ENCODE results near the gene KDM2A. TPM values are rescaled to one million over a fixed set of nuclear protein-coding genes. Genes with fewer than 3 reads are reported as not detected.
"Not testable (repeated sequence)": the region's sequence is repeated elsewhere in the genome, so short reads cannot be mapped to it uniquely, and the experiment has no call there.

KDM2A gene
- total and polyA plus RNA-seq, 5 donors = 27.1 to 49.8 (median 46.0) TPM

DNA sequence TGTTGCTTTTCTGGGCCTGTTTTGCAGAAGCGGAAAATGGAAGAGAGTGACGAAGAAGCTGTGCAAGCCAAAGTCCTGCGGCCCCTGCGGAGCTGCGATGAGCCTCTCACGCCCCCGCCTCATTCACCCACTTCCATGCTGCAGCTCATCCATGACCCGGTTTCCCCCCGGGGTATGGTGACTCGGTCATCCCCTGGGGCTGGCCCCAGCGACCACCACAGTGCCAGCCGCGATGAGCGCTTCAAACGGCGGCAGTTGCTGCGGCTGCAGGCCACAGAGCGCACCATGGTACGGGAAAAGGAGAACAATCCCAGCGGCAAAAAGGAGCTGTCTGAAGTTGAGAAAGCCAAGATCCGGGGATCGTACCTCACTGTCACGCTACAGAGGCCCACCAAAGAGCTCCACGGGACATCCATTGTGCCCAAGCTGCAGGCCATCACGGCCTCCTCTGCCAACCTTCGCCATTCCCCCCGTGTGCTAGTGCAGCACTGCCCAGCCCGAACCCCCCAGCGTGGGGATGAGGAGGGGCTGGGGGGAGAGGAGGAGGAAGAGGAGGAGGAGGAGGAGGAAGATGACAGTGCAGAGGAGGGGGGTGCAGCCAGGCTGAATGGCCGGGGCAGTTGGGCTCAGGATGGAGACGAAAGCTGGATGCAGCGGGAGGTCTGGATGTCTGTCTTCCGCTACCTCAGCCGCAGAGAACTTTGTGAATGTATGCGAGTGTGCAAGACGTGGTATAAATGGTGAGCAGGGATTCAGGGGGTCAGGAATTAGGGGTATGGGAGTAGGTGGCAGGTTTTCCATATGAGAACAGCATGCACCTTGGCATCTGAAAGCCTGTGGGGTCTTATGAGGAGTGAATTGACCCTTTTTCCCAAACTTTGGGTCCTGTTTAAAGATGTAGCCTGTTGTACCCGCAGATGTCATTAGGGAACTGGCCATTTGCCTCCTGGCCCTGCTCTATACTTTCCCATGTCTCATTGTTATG, 131.3 kb downstream of the KDM2A start:
- Histone ChIP-seq H3K27me3 (ENCODE audit: control insufficient read depth, insufficient read depth) (no peaks in the 10 kb centered on the region), H3K4me3 (ENCODE audit: low read length) (no peak overlapping the region), H3K4me1 (ENCODE audit: control insufficient read depth, insufficient read depth, low read length) (peaks cover 3% of the 10 kb centered on the region), H3K27ac (ENCODE audit: low read length) (no peak overlapping the region), H3K9me3 (ENCODE audit: control insufficient read depth, low read length) (no peaks in the 10 kb centered on the region)
- intact Hi-C loops (cut with DNase I) = no loop called here
- WGBS = 90% methylated on average over 37 of the region's 37 CpGs
- DNase-seq (no peak), ATAC-seq (peak in 1 of 2 donors; percentile 10)

DNA sequence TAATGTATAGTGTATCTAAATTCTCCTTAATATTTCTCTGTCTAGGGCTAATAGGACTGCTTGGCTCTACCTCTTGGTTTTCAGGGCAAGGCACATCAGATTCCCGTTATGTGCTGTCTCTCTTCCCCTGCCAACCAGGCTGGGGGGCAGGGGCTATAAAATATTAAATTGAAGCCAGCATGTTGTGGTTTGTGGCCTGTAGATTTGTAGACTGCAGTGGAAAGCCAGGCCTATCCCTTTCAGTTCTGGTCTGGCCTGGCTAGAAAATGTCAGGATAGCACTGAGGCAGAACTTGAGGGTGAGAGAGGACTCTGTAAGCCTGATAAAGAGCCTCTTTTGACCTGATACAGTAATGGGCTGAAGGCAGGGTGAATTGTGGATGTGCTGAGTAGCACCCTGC, 132.8 kb downstream of the KDM2A start:
- intact Hi-C loops (cut with DNase I) = no loop called here
- WGBS = 83% methylated on average over 1 of the region's 1 CpG
- no peak for ATAC-seq
- no peak overlapping the region for H3K4me3 ChIP-seq (ENCODE audit: low read length)
- H3K4me1 ChIP-seq (ENCODE audit: control insufficient read depth, insufficient read depth, low read length) = peaks cover 3% of the 10 kb centered on the region
- no peaks in the 10 kb centered on the region for H3K27me3 ChIP-seq (ENCODE audit: control insufficient read depth, insufficient read depth)
- no peaks in the 10 kb centered on the region for H3K9me3 ChIP-seq (ENCODE audit: control insufficient read depth, low read length)
- no peak overlapping the region for H3K27ac ChIP-seq (ENCODE audit: low read length)
- no peak for DNase-seq

DNA sequence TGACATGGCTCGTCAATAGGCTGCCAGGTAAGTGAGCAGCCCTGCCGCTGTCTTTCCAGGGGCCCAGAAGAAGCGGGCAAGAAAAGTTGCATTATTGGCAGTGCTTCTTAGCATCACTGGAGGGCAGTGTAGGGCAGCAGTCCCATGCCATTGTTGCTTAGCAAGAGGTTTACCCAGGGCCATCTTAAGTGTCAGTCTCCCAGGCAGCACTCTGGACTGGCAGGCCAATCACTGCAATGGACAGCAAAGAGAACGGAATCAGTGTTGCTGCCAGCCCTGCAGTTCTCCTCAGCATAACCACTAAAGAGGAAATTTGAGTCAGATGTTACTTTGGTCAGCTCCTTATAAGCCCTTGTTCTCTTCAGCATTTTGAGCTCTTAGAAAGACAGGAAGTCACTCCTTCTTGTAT, 133.8 kb downstream of the KDM2A start:
- no peaks in the 10 kb centered on the region for H3K27me3 ChIP-seq (ENCODE audit: control insufficient read depth, insufficient read depth)
- H3K4me1 ChIP-seq (ENCODE audit: control insufficient read depth, insufficient read depth, low read length) = peaks cover 3% of the 10 kb centered on the region
- no peaks in the 10 kb centered on the region for H3K9me3 ChIP-seq (ENCODE audit: control insufficient read depth, low read length)
- intact Hi-C loops (cut with DNase I) = no loop called here
- no peak overlapping the region for H3K4me3 ChIP-seq (ENCODE audit: low read length)
- ATAC-seq (peak; percentile 44 to 58), DNase-seq (peak; percentile 28 to 69 (median 59))
- no peak overlapping the region for H3K27ac ChIP-seq (ENCODE audit: low read length)
- WGBS = 78% methylated on average over 4 of the region's 4 CpGs

DNA sequence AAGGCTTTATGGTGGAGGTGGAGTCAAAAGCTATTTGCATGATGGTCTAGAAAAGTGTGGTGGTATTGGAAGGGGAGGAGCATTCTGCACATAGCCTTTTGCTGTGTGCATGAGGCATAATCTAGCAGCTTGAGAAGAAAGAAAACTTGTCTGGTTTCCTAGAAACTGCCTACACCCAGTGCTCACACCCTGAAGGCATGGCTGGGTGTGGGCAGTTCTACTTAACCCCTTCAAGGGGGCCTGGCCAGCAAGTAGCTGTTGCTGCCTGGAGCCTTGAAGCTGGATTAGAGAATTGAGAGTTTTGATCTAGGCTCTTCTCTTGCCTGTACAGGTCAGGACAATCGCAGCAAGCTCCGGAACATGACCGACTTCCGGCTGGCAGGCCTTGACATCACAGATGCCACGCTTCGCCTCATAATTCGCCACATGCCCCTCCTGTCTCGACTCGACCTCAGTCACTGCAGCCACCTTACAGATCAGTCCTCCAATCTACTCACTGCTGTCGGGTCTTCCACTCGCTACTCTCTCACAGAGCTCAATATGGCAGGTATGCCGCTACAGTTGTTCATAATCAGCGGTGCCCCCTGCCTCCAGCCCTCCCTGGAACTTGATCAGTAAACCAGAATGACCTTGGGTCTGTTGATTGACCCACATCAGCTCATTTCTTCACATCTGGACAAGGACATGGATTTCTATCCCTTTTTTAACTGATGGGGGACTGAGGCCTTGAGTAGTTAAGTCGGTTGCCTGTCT, 135.0 kb downstream of the KDM2A start:
- DNase-seq = no peak
- no peak for ATAC-seq
- no peaks in the 10 kb centered on the region for H3K27me3 ChIP-seq (ENCODE audit: control insufficient read depth, insufficient read depth)
- 92% methylated on average over 14 of the region's 14 CpGs for WGBS
- intact Hi-C loops (cut with DNase I) = no loop called here
- no peak overlapping the region for H3K4me3 ChIP-seq (ENCODE audit: low read length)
- no peaks in the 10 kb centered on the region for H3K9me3 ChIP-seq (ENCODE audit: control insufficient read depth, low read length)
- H3K4me1 ChIP-seq (ENCODE audit: control insufficient read depth, insufficient read depth, low read length) = no peaks in the 10 kb centered on the region
- H3K27ac ChIP-seq (ENCODE audit: low read length) = no peak overlapping the region

GRCh38 chr11:67254798-67255197, 135.7 kb downstream of the KDM2A start:
- intact Hi-C loops (cut with DNase I) = no loop called here
- Histone ChIP-seq H3K4me3 (ENCODE audit: low read length) (no peak overlapping the region), H3K9me3 (ENCODE audit: control insufficient read depth, low read length) (no peaks in the 10 kb centered on the region), H3K4me1 (ENCODE audit: control insufficient read depth, insufficient read depth, low read length) (no peaks in the 10 kb centered on the region), H3K27me3 (ENCODE audit: control insufficient read depth, insufficient read depth) (no peaks in the 10 kb centered on the region), H3K27ac (ENCODE audit: low read length) (no peak overlapping the region)
- WGBS = 75% methylated on average over 15 of the region's 15 CpGs
- ATAC-seq (peak in 1 of 2 donors; percentile 6), DNase-seq (no peak)

- H3K27me3 ChIP-seq (ENCODE audit: control insufficient read depth, insufficient read depth) = no peaks in the 10 kb centered on the region
- H3K9me3 ChIP-seq (ENCODE audit: control insufficient read depth, low read length) = no peaks in the 10 kb centered on the region
- ATAC-seq (no peak), DNase-seq (no peak)
- no peak overlapping the region for H3K27ac ChIP-seq (ENCODE audit: low read length)
- intact Hi-C loops (cut with DNase I) = no loop called here
- 88% methylated on average over 10 of the region's 10 CpGs for WGBS
- H3K4me3 ChIP-seq (ENCODE audit: low read length) = no peak overlapping the region
- H3K4me1 ChIP-seq (ENCODE audit: control insufficient read depth, insufficient read depth, low read length) = no peaks in the 10 kb centered on the region
Measured at GRCh38 chr11:67255353-67255752, 136.3 kb downstream of the KDM2A start.

- intact Hi-C loops (cut with DNase I) = no loop called here
- WGBS = 83% methylated on average over 8 of the region's 8 CpGs
- Histone ChIP-seq H3K27me3 (ENCODE audit: control insufficient read depth, insufficient read depth) (no peaks in the 10 kb centered on the region), H3K27ac (ENCODE audit: low read length) (no peak overlapping the region), H3K4me3 (ENCODE audit: low read length) (no peak overlapping the region), H3K4me1 (ENCODE audit: control insufficient read depth, insufficient read depth, low read length) (no peaks in the 10 kb centered on the region), H3K9me3 (ENCODE audit: control insufficient read depth, low read length) (no peaks in the 10 kb centered on the region)
- ATAC-seq (peak in 1 of 2 donors; percentile 4), DNase-seq (no peak)
Measured at GRCh38 chr11:67255864-67256263, 136.8 kb downstream of the KDM2A start.

DNA sequence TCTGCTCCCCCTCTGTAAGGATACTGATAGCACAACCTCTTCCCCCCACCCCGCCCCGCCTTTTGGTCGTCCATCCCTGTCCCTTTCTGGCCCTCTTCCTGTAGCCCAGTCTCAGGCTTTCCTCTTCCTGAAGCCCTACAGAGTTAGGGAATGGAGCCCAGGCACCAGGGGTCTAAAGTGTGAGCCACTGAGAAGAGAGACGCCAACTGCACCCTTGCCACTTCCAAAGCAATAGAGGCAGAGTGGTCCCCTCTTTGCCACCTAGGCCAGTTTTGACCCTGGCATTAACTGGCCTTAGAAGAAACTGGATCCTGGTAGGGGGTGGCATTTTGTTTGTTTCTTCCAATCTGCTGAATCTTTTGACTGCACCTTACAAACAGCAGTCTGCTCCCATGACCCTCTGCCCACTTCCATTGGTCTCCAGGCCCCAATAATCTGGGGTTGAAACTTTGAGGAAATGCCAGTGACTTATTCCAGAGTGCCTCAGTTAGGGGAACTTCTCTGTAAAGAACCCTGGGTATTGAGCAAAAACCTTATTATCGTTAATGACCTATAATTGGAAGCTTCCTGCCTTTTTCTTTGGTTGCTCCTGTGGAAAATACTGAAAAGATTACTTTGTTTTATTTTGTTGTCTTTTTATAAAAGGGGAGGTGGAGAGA, 137.5 kb downstream of the KDM2A start:
- Histone ChIP-seq H3K4me3 (ENCODE audit: low read length) (no peak overlapping the region), H3K9me3 (ENCODE audit: control insufficient read depth, low read length) (no peaks in the 10 kb centered on the region), H3K27me3 (ENCODE audit: control insufficient read depth, insufficient read depth) (no peaks in the 10 kb centered on the region), H3K27ac (ENCODE audit: low read length) (no peak overlapping the region), H3K4me1 (ENCODE audit: control insufficient read depth, insufficient read depth, low read length) (no peaks in the 10 kb centered on the region)
- intact Hi-C loops (cut with DNase I) = no loop called here
- WGBS = 72% methylated on average over 5 of the region's 5 CpGs
- no peak for DNase-seq
- ATAC-seq = no peak

- ATAC-seq (no peak), DNase-seq (no peak)
- no peaks in the 10 kb centered on the region for H3K27me3 ChIP-seq (ENCODE audit: control insufficient read depth, insufficient read depth)
- H3K4me1 ChIP-seq (ENCODE audit: control insufficient read depth, insufficient read depth, low read length) = no peaks in the 10 kb centered on the region
- no peak overlapping the region for H3K4me3 ChIP-seq (ENCODE audit: low read length)
- intact Hi-C loops (cut with DNase I) = no loop called here
- H3K9me3 ChIP-seq (ENCODE audit: control insufficient read depth, low read length) = no peaks in the 10 kb centered on the region
- WGBS = 81% methylated on average over 6 of the region's 6 CpGs
- no peak overlapping the region for H3K27ac ChIP-seq (ENCODE audit: low read length)
Measured at GRCh38 chr11:67260406-67260805, 141.3 kb downstream of the KDM2A start.

DNA sequence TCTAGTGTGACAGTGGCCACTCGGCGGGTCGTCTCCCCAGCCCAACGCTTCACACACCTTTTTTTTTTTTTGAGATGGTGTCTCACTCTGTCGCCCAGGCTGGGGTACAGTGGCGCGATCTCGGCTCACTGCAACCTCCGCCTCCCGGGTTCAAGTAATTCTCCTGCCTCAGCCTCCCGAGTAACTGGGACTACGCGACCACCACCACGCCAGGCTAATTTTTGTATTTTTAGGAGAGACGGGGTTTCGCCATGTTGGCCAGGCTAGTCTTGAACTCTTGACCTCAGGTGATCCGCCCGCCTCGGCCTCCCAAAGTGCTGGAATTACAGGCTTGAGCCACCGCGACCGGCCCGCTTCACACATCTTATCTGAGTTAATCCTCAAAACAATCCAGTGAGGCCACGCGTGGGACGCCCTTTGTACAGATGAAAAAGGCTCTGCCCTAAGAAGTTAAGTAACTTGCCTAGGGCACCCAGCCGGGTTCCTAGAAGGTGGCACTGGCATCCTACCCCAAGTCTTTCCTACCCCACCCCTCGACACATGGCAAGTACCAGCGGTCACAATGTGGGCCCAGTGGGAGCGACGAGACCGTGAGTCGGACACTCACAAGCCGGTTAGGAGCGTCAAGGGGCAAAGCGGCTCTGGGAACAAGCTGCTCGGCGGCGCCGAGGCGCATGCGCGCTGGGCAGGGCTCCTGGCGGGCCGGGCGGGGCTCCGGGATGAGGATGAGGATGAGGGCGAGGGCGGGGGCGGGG, 142.0 kb downstream of the KDM2A start:
- DNase-seq (peak; percentile 82 to 92 (median 92)), ATAC-seq (peak; percentile 49 to 51)
- H3K9me3 ChIP-seq (ENCODE audit: control insufficient read depth, low read length); H3K27me3 ChIP-seq (ENCODE audit: control insufficient read depth, insufficient read depth); intact Hi-C loops (cut with DNase I); H3K27ac ChIP-seq (ENCODE audit: low read length); H3K4me1 ChIP-seq (ENCODE audit: control insufficient read depth, insufficient read depth, low read length): not testable (repeated sequence)
- 30% methylated on average over 50 of the region's 50 CpGs for WGBS
- H3K4me3 ChIP-seq (ENCODE audit: low read length) = peak overlapping the region; percentile 11
